ENCODE data around the gene LBHD2. TPM values are rescaled to one million over a fixed set of nuclear protein-coding genes. Genes with fewer than 3 reads are reported as not detected.
A peak's percentile ranks its signal among the peaks of the same experiment; 100 is the strongest.

The LBHD2 gene
- total and polyA plus RNA-seq, 4 donors = 0.47 to 0.53 TPM; not detected in 2

GRCh38 chr14:103104654-103105452, 20.8 kb downstream of the LBHD2 start (continued):
- TF ChIP-seq FOXA2 (IDR thresholded peaks at IDR 0.05) = no peak
- no peak for TF ChIP-seq HNF4A (conservative IDR thresholded peaks at IDR 0.05)
- TF ChIP-seq MAX (IDR thresholded peaks at IDR 0.05) = no peak

GRCh38 chr14:103105580-103106150, 21.7 kb downstream of the LBHD2 start:
- no peak for TF ChIP-seq MAX (IDR thresholded peaks at IDR 0.05)
- TF ChIP-seq RAD21 (IDR thresholded peaks at IDR 0.05) = peak in 1 of 2 donors; percentile 21
- H3K9ac ChIP-seq (ENCODE audit: low read depth in 1 of 2, low read length in 2 of 2) = no peak overlapping the region
- H3K27ac ChIP-seq (ENCODE audit: low read depth in 1 of 2, low read length in 2 of 2) = no peak overlapping the region
- no peak overlapping the region for H3K4me3 ChIP-seq (ENCODE audit: low read depth in 1 of 3, low read length in 3 of 3)
- peaks cover 36 to 88% (median 72%) of the 10 kb centered on the region in 4 donors for H3K4me1 ChIP-seq (ENCODE audit: control insufficient read depth in 4 of 4, insufficient read depth in 4 of 4, low read length in 3 of 4)
- peaks cover 0 to 3% (median 0%) of the 10 kb centered on the region in 4 donors for H3K36me3 ChIP-seq (ENCODE audit: control insufficient read depth in 4 of 4, insufficient read depth in 3 of 4, low read depth in 1 of 4, low read length in 3 of 4)
- no peak for DNase-seq (ENCODE audit: low spot score)
- whole genome bisulfite sequencing = 67% methylated on average over 9 of the region's 9 CpGs
- no peaks in the 10 kb centered on the region for H3K27me3 ChIP-seq (ENCODE audit: control insufficient read depth in 4 of 4, insufficient read depth in 4 of 4, low read length in 3 of 4)
- H3K9me3 ChIP-seq (ENCODE audit: control insufficient read depth in 4 of 4, low read length in 3 of 4) = no peaks in the 10 kb centered on the region

GRCh38 chr14:103107455-103107854, 23.4 kb downstream of the LBHD2 start:
- Histone ChIP-seq H3K27me3 (ENCODE audit: control insufficient read depth in 4 of 4, insufficient read depth in 4 of 4, low read length in 3 of 4) (no peaks in the 10 kb centered on the region), H3K4me3 (ENCODE audit: low read depth in 1 of 3, low read length in 3 of 3) (no peak overlapping the region), H3K36me3 (ENCODE audit: control insufficient read depth in 4 of 4, insufficient read depth in 3 of 4, low read depth in 1 of 4, low read length in 3 of 4) (peaks cover 0 to 3% (median 0%) of the 10 kb centered on the region in 4 donors), H3K9ac (ENCODE audit: low read depth in 1 of 2, low read length in 2 of 2) (no peak overlapping the region), H3K4me1 (ENCODE audit: control insufficient read depth in 4 of 4, insufficient read depth in 4 of 4, low read length in 3 of 4) (peaks cover 37 to 88% (median 67%) of the 10 kb centered on the region in 4 donors), H3K9me3 (ENCODE audit: control insufficient read depth in 4 of 4, low read length in 3 of 4) (no peaks in the 10 kb centered on the region), H3K27ac (ENCODE audit: low read depth in 1 of 2, low read length in 2 of 2) (no peak overlapping the region)
- TF ChIP-seq HNF4A (conservative IDR thresholded peaks at IDR 0.05) (peak; percentile 54 to 61), RAD21 (IDR thresholded peaks at IDR 0.05) (peak in 1 of 2 donors; percentile 35), CTCF (IDR thresholded peaks at IDR 0.05; ENCODE audit: low read depth, low read length, missing input control) (no peak), RXRA (IDR thresholded peaks at IDR 0.05) (peak; percentile 81 to 85), NR2F2 (IDR thresholded peaks at IDR 0.05) (peak; percentile 54), MAX (IDR thresholded peaks at IDR 0.05) (no peak)
- whole genome bisulfite sequencing = 56% methylated on average over 23 of the region's 23 CpGs
- no peak for DNase-seq (ENCODE audit: low spot score)

GRCh38 chr14:103107941-103108748, 24.1 kb downstream of the LBHD2 start:
- no peak for DNase-seq (ENCODE audit: low spot score)
- 84% methylated on average over 28 of the region's 28 CpGs for WGBS
- peaks cover 0 to 3% (median 0%) of the 10 kb centered on the region in 4 donors for H3K36me3 ChIP-seq (ENCODE audit: control insufficient read depth in 4 of 4, insufficient read depth in 3 of 4, low read depth in 1 of 4, low read length in 3 of 4)
- no peak overlapping the region for H3K9ac ChIP-seq (ENCODE audit: low read depth in 1 of 2, low read length in 2 of 2)
- no peaks in the 10 kb centered on the region for H3K9me3 ChIP-seq (ENCODE audit: control insufficient read depth in 4 of 4, low read length in 3 of 4)
- H3K27me3 ChIP-seq (ENCODE audit: control insufficient read depth in 4 of 4, insufficient read depth in 4 of 4, low read length in 3 of 4) = no peaks in the 10 kb centered on the region
- H3K4me1 ChIP-seq (ENCODE audit: control insufficient read depth in 4 of 4, insufficient read depth in 4 of 4, low read length in 3 of 4) = peaks cover 33 to 87% (median 64%) of the 10 kb centered on the region in 4 donors
- H3K4me3 ChIP-seq (ENCODE audit: low read depth in 1 of 3, low read length in 3 of 3) = no peak overlapping the region
- peak overlapping the region; percentile 23 to 28 for H3K27ac ChIP-seq (ENCODE audit: low read depth in 1 of 2, low read length in 2 of 2)
- TF ChIP-seq EGR1 (IDR thresholded peaks at IDR 0.05; ENCODE audit: low read depth in 2 of 2) (no peak), HNF4A (conservative IDR thresholded peaks at IDR 0.05) (no peak), JUND (IDR thresholded peaks at IDR 0.05) (no peak), CTCF (IDR thresholded peaks at IDR 0.05; ENCODE audit: low read depth, low read length, missing input control) (no peak), SP1 (IDR thresholded peaks at IDR 0.05) (no peak), HNF4G (IDR thresholded peaks at IDR 0.05) (no peak), FOXA1 (IDR thresholded peaks at IDR 0.05) (no peak), REST (IDR thresholded peaks at IDR 0.05) (no peak), RAD21 (IDR thresholded peaks at IDR 0.05) (no peak)
